HEK293 (cell line): ENCODE measurements around the gene RDX.
A peak's percentile ranks its signal among the peaks of the same experiment; 100 is the strongest.

ENCODE experiments used
- CTCF ChIA-PET: fragments of 350-600 bp; formaldehyde crosslinking; extraction: SDS; loops from one replicate; lab custom pipeline; 2021; ENCODE audit warnings: antibody characterized with exemption; lab: Yijun Ruan, JAX
- POLR2A ChIA-PET: fragments of 300-600 bp; formaldehyde crosslinking; extraction: SDS; loops from one replicate; lab custom pipeline; 2020; ENCODE audit warnings: antibody characterized with exemption, inconsistent platforms; lab: Yijun Ruan, JAX
- H3K27ac ChIP-seq: fragments of 200-500 bp; sonication (Bioruptor generic); 2 replicates; pipeline ENCODE4 v1.5.1; 2014; ENCODE audit warnings: low read depth, low read length, control low read depth, inconsistent platforms; ENCODE audit errors: extremely low read depth
- H3K36me3 ChIP-seq, 2 experiments: fragments of 200-500 bp in 1 of 2; sonication (Bioruptor generic) in 1 of 2; 1 replicate in 1 of 2; 2 replicates in 1 of 2; pipeline ENCODE4 v1.5.1; 2014 to 2017; ENCODE audit warnings: inconsistent platforms in 2 of 2, low read length in 2 of 2; ENCODE audit not compliant: control insufficient read depth in 2 of 2, insufficient read depth in 1 of 2
- H3K4me1 ChIP-seq: fragments of 200-500 bp; sonication (Bioruptor generic); 2 replicates; pipeline ENCODE4 v1.5.1; 2014; ENCODE audit warnings: mild to moderate bottlenecking, low read length, inconsistent platforms; ENCODE audit not compliant: control insufficient read depth, insufficient read depth
- H3K4me3 ChIP-seq: 2 replicates; pipeline ENCODE4 v1.5.1; 2011; ENCODE audit warnings: low read depth, mild to moderate bottlenecking, control low read depth, low read length, moderate library complexity
- H3K9me3 ChIP-seq: fragments of 200-500 bp; sonication (Bioruptor generic); 2 replicates; pipeline ENCODE4 v1.5.1; 2014; ENCODE audit warnings: low read depth, low read length, inconsistent platforms; ENCODE audit not compliant: control insufficient read depth, insufficient read depth
- KLF9 ChIP-seq: fragments of 450-650 bp; formaldehyde crosslinking; IDR thresholded peaks from 2 replicates; pipeline ENCODE4 v1.5.1; 2016; ENCODE audit warnings: missing biosample characterization, missing genetic modification characterization, low read depth
- MYNN ChIP-seq: fragments of 450-650 bp; formaldehyde crosslinking; IDR thresholded peaks from 2 replicates; pipeline ENCODE4 v1.5.1; 2016; ENCODE audit warnings: missing biosample characterization, missing genetic modification characterization, borderline replicate concordance
- SCRT1 ChIP-seq: fragments of 450-650 bp; formaldehyde crosslinking; IDR thresholded peaks from 2 replicates; pipeline ENCODE4 v1.5.1; 2016; ENCODE audit warnings: missing biosample characterization, missing genetic modification characterization, borderline replicate concordance
- SETDB1 ChIP-seq: IDR thresholded peaks from one replicate; pipeline ENCODE4 v1.6.1; 2017; ENCODE audit warnings: mild to moderate bottlenecking, low read length, moderate library complexity, mixed read lengths; ENCODE audit not compliant: insufficient read length
- ZBTB48 ChIP-seq: fragments of 450-650 bp; formaldehyde crosslinking; IDR thresholded peaks from 2 replicates; pipeline ENCODE4 v1.5.1; 2016; ENCODE audit warnings: missing biosample characterization, missing genetic modification characterization
- ZFP3 ChIP-seq: fragments of 450-650 bp; formaldehyde crosslinking; IDR thresholded peaks from 2 replicates; pipeline ENCODE4 v1.5.1; 2016; ENCODE audit warnings: low read depth, missing biosample characterization, missing genetic modification characterization
- ZNF10 ChIP-seq: fragments of 450-650 bp; formaldehyde crosslinking; IDR thresholded peaks from 2 replicates; pipeline ENCODE4 v1.5.1; 2017; ENCODE audit warnings: missing biosample characterization, missing genetic modification characterization
- ZNF2 ChIP-seq: fragments of 450-650 bp; formaldehyde crosslinking; IDR thresholded peaks from 2 replicates; pipeline ENCODE4 v1.5.1; 2016; ENCODE audit warnings: missing biosample characterization, missing genetic modification characterization
- ZNF335 ChIP-seq: fragments of 450-650 bp; formaldehyde crosslinking; conservative IDR thresholded peaks from 2 replicates; pipeline ENCODE4 v1.5.1; 2016; ENCODE audit warnings: missing biosample characterization, missing genetic modification characterization
- ZNF514 ChIP-seq: fragments of 450-650 bp; formaldehyde crosslinking; IDR thresholded peaks from 2 replicates; pipeline ENCODE4 v1.5.1; 2016; ENCODE audit warnings: missing biosample characterization, missing genetic modification characterization
- ZNF529 ChIP-seq: fragments of 450-650 bp; formaldehyde crosslinking; IDR thresholded peaks from 2 replicates; pipeline ENCODE4 v1.5.1; 2017; ENCODE audit warnings: missing genetic modification characterization, missing biosample characterization; ENCODE audit not compliant: insufficient replicate concordance
- ZNF596 ChIP-seq: fragments of 450-650 bp; IDR thresholded peaks from 2 replicates; pipeline ENCODE4 v1.5.0; 2018; ENCODE audit warnings: missing biosample characterization, mild to moderate bottlenecking, missing genetic modification characterization, moderate library complexity
- ZNF610 ChIP-seq: fragments of 450-650 bp; formaldehyde crosslinking; IDR thresholded peaks from 2 replicates; pipeline ENCODE4 v1.5.1; 2016; ENCODE audit warnings: missing biosample characterization, missing genetic modification characterization, borderline replicate concordance
- ZNF654 ChIP-seq: fragments of 450-650 bp; formaldehyde crosslinking; IDR thresholded peaks from 2 replicates; pipeline ENCODE4 v1.5.1; 2016; ENCODE audit warnings: low read depth, missing biosample characterization, missing genetic modification characterization
- ZNF776 ChIP-seq: fragments of 450-650 bp; formaldehyde crosslinking; IDR thresholded peaks from 2 replicates; pipeline ENCODE4 v1.5.0; 2017; ENCODE audit warnings: missing biosample characterization, missing genetic modification characterization, borderline replicate concordance
- ZNF792 ChIP-seq: fragments of 450-650 bp; formaldehyde crosslinking; IDR thresholded peaks from 2 replicates; pipeline ENCODE4 v1.5.1; 2016; ENCODE audit warnings: missing biosample characterization, missing genetic modification characterization
- TF ChIP-seq, protein P1 (sequence below): fragments of 450-650 bp; formaldehyde crosslinking; IDR thresholded peaks from 2 replicates; pipeline ENCODE4 v1.5.1; 2016; ENCODE audit warnings: missing biosample characterization, missing genetic modification characterization
- TF ChIP-seq, protein P2 (sequence below): fragments of 450-650 bp; formaldehyde crosslinking; IDR thresholded peaks from 2 replicates; pipeline ENCODE4 v1.5.1; 2016; ENCODE audit warnings: missing biosample characterization, missing genetic modification characterization
- TF ChIP-seq, protein P3 (sequence below): fragments of 450-650 bp; formaldehyde crosslinking; IDR thresholded peaks from 2 replicates; pipeline ENCODE4 v1.5.1; 2016; ENCODE audit warnings: missing biosample characterization, missing genetic modification characterization
- TF ChIP-seq, protein P4 (sequence below): fragments of 450-650 bp; formaldehyde crosslinking; IDR thresholded peaks from 2 replicates; pipeline ENCODE4 v1.5.1; 2016; ENCODE audit warnings: missing biosample characterization, missing genetic modification characterization

RDX gene

DNA sequence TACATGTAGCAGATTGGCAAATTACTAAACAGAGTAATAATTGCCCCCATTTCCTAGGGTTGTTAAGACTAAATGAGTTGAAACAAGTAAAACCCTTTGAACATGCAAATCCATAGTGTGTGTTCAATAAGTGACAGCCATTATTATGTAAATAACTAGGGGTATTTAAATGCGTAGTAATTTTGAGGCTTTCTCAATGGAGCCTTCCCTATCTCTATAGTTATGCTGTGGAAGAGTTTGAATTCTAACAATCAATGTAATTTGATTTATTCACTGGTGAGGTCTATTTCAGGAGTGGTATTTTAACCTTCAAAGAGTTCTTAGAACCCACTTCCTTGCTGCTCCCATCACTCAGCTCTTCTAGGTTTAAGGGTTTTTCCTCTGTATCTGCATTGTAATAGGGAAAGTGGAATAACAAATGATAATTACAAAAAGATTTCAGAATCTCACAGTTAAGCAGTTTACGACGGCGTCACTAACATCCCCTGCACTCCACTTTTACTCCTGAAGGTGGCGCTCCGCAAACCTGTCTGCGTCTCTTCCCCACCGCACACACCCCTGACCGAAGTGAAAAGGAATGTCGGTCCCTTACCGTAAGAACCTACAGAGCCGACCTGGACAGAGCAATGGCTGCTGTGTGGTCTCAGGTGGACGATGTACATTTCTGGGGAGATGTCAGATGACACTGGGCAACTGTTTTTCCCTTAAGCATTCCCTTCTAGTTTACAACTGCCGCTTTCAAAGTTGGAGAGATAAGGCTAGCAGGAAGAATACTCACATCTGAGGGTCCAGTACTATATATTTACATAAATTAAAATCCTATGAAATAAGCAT is 122.4 kb downstream of the RDX start:
- ChIA-PET CTCF (interaction anchor here (0.6 to 3.4 kb wide), 22 partner anchors 8 to 1760 kb away, joined by 3 to 24 read pairs (median 3); no protein-coding TSS in a partner anchor), POLR2A (no interaction called here)
- no peaks in the 10 kb centered on the region for H3K36me3 ChIP-seq
- H3K27ac ChIP-seq = no peak overlapping the region
- H3K4me1 ChIP-seq = no peaks in the 10 kb centered on the region
- H3K9me3 ChIP-seq = no peaks in the 10 kb centered on the region
- TF ChIP-seq, protein P1, sequence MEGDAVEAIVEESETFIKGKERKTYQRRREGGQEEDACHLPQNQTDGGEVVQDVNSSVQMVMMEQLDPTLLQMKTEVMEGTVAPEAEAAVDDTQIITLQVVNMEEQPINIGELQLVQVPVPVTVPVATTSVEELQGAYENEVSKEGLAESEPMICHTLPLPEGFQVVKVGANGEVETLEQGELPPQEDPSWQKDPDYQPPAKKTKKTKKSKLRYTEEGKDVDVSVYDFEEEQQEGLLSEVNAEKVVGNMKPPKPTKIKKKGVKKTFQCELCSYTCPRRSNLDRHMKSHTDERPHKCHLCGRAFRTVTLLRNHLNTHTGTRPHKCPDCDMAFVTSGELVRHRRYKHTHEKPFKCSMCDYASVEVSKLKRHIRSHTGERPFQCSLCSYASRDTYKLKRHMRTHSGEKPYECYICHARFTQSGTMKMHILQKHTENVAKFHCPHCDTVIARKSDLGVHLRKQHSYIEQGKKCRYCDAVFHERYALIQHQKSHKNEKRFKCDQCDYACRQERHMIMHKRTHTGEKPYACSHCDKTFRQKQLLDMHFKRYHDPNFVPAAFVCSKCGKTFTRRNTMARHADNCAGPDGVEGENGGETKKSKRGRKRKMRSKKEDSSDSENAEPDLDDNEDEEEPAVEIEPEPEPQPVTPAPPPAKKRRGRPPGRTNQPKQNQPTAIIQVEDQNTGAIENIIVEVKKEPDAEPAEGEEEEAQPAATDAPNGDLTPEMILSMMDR (tag by site-specific recombination) = peak; percentile 67
- peak; percentile 23; the same call in 1 of the 2 replicates for TF ChIP-seq SCRT1 (tag by site-specific recombination)
- 0 out of 2 replicates have a peak, but pooled peaks have one; percentile 38 for TF ChIP-seq ZNF2
- peak; percentile 96 for TF ChIP-seq ZBTB48
- TF ChIP-seq ZNF776 (tag by site-specific recombination) = no peak
- peak; percentile 28; the same call in 1 of the 2 replicates for TF ChIP-seq ZNF654 (tag by site-specific recombination)
- no peak overlapping the region for H3K4me3 ChIP-seq

DNA sequence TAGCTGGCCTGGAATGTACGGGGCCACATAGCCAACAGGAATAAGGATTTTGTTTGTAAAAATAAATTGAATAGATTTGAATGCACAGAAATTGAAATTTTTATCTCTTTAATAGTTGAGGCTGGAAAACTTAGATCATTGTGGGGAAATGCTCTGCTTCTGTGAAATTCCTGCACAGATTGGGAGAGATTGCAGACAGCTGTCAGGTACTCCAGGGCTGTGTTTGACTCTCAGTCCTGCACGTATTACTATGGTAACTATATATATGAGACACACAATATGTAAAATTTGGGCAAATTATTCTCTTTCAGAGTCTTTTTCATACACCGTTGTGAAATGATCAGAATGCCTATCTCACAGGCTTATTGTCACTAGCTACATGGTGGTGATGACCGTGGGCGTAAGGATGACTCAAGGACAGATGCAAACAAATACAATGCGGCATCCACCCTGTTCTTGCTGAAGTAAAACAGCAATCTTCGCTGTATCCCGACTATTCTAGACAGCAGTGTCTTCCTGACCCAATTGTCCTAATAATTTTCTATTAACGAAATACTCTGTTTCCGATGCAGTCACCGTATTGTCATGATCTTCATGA is 123.8 kb downstream of the RDX start:
- Histone ChIP-seq H3K27ac (no peak overlapping the region), H3K36me3 (peaks cover 0 to 1% of the 10 kb centered on the region in 2 experiments; a peak in 1 of 3 replicates), H3K4me3 (no peak overlapping the region), H3K4me1 (no peaks in the 10 kb centered on the region), H3K9me3 (no peaks in the 10 kb centered on the region)
- TF ChIP-seq, protein P2, sequence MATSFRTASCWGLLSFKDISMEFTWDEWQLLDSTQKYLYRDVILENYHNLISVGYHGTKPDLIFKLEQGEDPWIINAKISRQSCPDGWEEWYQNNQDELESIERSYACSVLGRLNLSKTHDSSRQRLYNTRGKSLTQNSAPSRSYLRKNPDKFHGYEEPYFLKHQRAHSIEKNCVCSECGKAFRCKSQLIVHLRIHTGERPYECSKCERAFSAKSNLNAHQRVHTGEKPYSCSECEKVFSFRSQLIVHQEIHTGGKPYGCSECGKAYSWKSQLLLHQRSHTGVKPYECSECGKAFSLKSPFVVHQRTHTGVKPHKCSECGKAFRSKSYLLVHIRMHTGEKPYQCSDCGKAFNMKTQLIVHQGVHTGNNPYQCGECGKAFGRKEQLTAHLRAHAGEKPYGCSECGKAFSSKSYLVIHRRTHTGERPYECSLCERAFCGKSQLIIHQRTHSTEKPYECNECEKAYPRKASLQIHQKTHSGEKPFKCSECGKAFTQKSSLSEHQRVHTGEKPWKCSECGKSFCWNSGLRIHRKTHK (tag by site-specific recombination) = no peak
- TF ChIP-seq KLF9 (no peak), ZNF514 (no peak), ZNF596 (no peak), SETDB1 (no peak), ZFP3 (tag by site-specific recombination) (no peak), ZNF529 (no peak), MYNN (tag by site-specific recombination) (no peak), ZNF335 (tag by site-specific recombination) (no peak), ZNF792 (tag by site-specific recombination) (no peak), ZNF610 (tag by site-specific recombination) (no peak), ZNF10 (tag by site-specific recombination) (no peak)
- TF ChIP-seq, protein P3, sequence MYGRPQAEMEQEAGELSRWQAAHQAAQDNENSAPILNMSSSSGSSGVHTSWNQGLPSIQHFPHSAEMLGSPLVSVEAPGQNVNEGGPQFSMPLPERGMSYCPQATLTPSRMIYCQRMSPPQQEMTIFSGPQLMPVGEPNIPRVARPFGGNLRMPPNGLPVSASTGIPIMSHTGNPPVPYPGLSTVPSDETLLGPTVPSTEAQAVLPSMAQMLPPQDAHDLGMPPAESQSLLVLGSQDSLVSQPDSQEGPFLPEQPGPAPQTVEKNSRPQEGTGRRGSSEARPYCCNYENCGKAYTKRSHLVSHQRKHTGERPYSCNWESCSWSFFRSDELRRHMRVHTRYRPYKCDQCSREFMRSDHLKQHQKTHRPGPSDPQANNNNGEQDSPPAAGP (tag by site-specific recombination) = no peak
- TF ChIP-seq, protein P4, sequence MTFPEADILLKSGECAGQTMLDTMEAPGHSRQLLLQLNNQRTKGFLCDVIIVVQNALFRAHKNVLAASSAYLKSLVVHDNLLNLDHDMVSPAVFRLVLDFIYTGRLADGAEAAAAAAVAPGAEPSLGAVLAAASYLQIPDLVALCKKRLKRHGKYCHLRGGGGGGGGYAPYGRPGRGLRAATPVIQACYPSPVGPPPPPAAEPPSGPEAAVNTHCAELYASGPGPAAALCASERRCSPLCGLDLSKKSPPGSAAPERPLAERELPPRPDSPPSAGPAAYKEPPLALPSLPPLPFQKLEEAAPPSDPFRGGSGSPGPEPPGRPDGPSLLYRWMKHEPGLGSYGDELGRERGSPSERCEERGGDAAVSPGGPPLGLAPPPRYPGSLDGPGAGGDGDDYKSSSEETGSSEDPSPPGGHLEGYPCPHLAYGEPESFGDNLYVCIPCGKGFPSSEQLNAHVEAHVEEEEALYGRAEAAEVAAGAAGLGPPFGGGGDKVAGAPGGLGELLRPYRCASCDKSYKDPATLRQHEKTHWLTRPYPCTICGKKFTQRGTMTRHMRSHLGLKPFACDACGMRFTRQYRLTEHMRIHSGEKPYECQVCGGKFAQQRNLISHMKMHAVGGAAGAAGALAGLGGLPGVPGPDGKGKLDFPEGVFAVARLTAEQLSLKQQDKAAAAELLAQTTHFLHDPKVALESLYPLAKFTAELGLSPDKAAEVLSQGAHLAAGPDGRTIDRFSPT = no peak
- ChIA-PET CTCF (interaction anchor here (0.6 to 3.4 kb wide), 5 partner anchors 11 to 1916 kb away, joined by 3 to 24 read pairs (median 4); no protein-coding TSS in a partner anchor), POLR2A (no interaction called here)
